GM23338 (cell line): ENCODE data around the gene EML1. TPM values are rescaled to one million over a fixed set of nuclear protein-coding genes. Genes with fewer than 3 reads are reported as not detected.
A peak's percentile ranks its signal among the peaks of the same experiment; 100 is the strongest.

Source experiments
- ATAC-seq: fragments of 200-7000 bp; cut with Tn5 transposase; 3 replicates; pipeline ENCODE4 v1.9.1; 2020
- DNase-seq: peaks from one replicate; pipeline ENCODE4 v3.0.0-alpha.2; 2015; ENCODE audit warnings: low spot score
- H2AFZ ChIP-seq: fragments of 200-600 bp; sonication (generic); 2 replicates; pipeline ENCODE4 v1.8.0; 2016; ENCODE audit warnings: antibody characterized with exemption, mild to moderate bottlenecking, moderate library complexity
- H3F3A ChIP-seq: fragments of 200-600 bp; sonication (generic); replicated peaks from 2 replicates; pipeline ENCODE4 v1.8.0; 2017; ENCODE audit warnings: antibody characterized with exemption, mixed run types, low read depth
- H3K27ac ChIP-seq: fragments of 200-600 bp; sonication (generic); 2 replicates; pipeline ENCODE4 v1.6.1; 2016; ENCODE audit warnings: low read depth
- H3K27me3 ChIP-seq: fragments of 200-600 bp; sonication (generic); 2 replicates; pipeline ENCODE4 v1.8.0; 2016; ENCODE audit warnings: mild to moderate bottlenecking, mixed run types, moderate library complexity; ENCODE audit not compliant: insufficient read depth
- H3K36me3 ChIP-seq: fragments of 200-600 bp; sonication (generic); 2 replicates; pipeline ENCODE4 v1.8.0; 2016; ENCODE audit warnings: mild to moderate bottlenecking; ENCODE audit not compliant: insufficient read depth
- H3K4me1 ChIP-seq: fragments of 200-600 bp; sonication (generic); 2 replicates; pipeline ENCODE4 v1.8.0; 2016; ENCODE audit warnings: mild to moderate bottlenecking, moderate library complexity; ENCODE audit not compliant: insufficient read depth
- H3K4me2 ChIP-seq: fragments of 200-600 bp; sonication (generic); 2 replicates; pipeline ENCODE4 v1.7.1; 2017; ENCODE audit warnings: mixed run types
- H3K4me3 ChIP-seq: fragments of 200-600 bp; sonication (generic); 2 replicates; pipeline ENCODE4 v1.6.1; 2016; ENCODE audit warnings: mixed run types
- H3K79me2 ChIP-seq: fragments of 200-600 bp; sonication (generic); replicated peaks from 2 replicates; pipeline ENCODE4 v1.8.0; 2017; ENCODE audit warnings: mild to moderate bottlenecking; ENCODE audit not compliant: insufficient read depth
- H3K9me2 ChIP-seq: fragments of 200-600 bp; sonication (generic); 2 replicates; pipeline ENCODE4 v1.8.0; 2017; ENCODE audit not compliant: insufficient read depth
- H4K20me1 ChIP-seq: fragments of 200-600 bp; sonication (generic); replicated peaks from 2 replicates; pipeline ENCODE4 v1.8.0; 2017; ENCODE audit warnings: mild to moderate bottlenecking; ENCODE audit not compliant: insufficient read depth
- H3K27ac Mint-ChIP-seq: 2 replicates; pipeline ENCODE4 v1.8.0; 2020; ENCODE audit warnings: inconsistent platforms, mild to moderate bottlenecking, moderate library complexity, mixed read lengths
- H3K27me3 Mint-ChIP-seq: 3 replicates; pipeline ENCODE4 v1.8.0; 2022; ENCODE audit warnings: low read depth, mild to moderate bottlenecking, moderate library complexity, mixed read lengths, inconsistent platforms; ENCODE audit not compliant: insufficient read depth, poor library complexity
- H3K36me3 Mint-ChIP-seq: 3 replicates; pipeline ENCODE4 v1.8.0; 2021; ENCODE audit warnings: low read depth, mild to moderate bottlenecking, inconsistent platforms, moderate library complexity, mixed read lengths
- H3K4me1 Mint-ChIP-seq: 3 replicates; pipeline ENCODE4 v1.8.0; 2020; ENCODE audit warnings: mild to moderate bottlenecking, inconsistent platforms, mixed read lengths
- H3K4me3 Mint-ChIP-seq: 3 replicates; pipeline ENCODE4 v1.8.0; 2021; ENCODE audit warnings: moderate library complexity, mild to moderate bottlenecking, inconsistent platforms, mixed read lengths
- H3K9me3 Mint-ChIP-seq: 3 replicates; pipeline ENCODE4 v1.8.0; 2020; ENCODE audit warnings: moderate library complexity, mild to moderate bottlenecking, inconsistent platforms, mixed read lengths
- CREB1 ChIP-seq: fragments of 250-450 bp; sonication (Bioruptor Pico); IDR thresholded peaks from 2 replicates; pipeline ENCODE4 v1.5.0; 2020; ENCODE audit warnings: low read depth, mild to moderate bottlenecking, moderate library complexity
- CTCF ChIP-seq, 2 experiments: fragments of 200-600 bp in 1 of 2; sonication (generic) in 1 of 2; conservative IDR thresholded peaks; 2 replicates each; pipeline versions ENCODE4 v1.5.1 to v1.6.1; 2016 to 2017; ENCODE audit warnings: antibody characterized with exemption in 2 of 2, low read depth in 2 of 2, mild to moderate bottlenecking in 2 of 2, moderate library complexity in 1 of 2
- ETS1 ChIP-seq: IDR thresholded peaks from 2 replicates; pipeline ENCODE4 v1.6.1; 2016; ENCODE audit warnings: antibody characterized with exemption
- EZH2 ChIP-seq: fragments of 200-600 bp; sonication (generic); IDR thresholded peaks from one replicate; pipeline ENCODE4 v1.8.0; 2017; ENCODE audit warnings: antibody characterized with exemption, mild to moderate bottlenecking, low read depth; ENCODE audit not compliant: unreplicated experiment
- EZH2phosphoT487 ChIP-seq: fragments of 200-600 bp; sonication (generic); IDR thresholded peaks from one replicate; pipeline ENCODE4 v1.8.1; 2018; ENCODE audit warnings: antibody characterized with exemption; ENCODE audit not compliant: unreplicated experiment
- JUNB ChIP-seq: IDR thresholded peaks from one replicate; pipeline ENCODE4 v1.6.1; 2016; ENCODE audit warnings: antibody characterized with exemption; ENCODE audit not compliant: unreplicated experiment
- REST ChIP-seq: IDR thresholded peaks from one replicate; pipeline ENCODE4 v1.6.1; 2018; ENCODE audit warnings: antibody characterized with exemption; ENCODE audit not compliant: unreplicated experiment
- STAT1 ChIP-seq: IDR thresholded peaks from one replicate; pipeline ENCODE4 v1.6.1; 2016; ENCODE audit warnings: antibody characterized with exemption; ENCODE audit not compliant: unreplicated experiment
- ZNF331 ChIP-seq: fragments of 250-450 bp; sonication (Bioruptor Pico); IDR thresholded peaks from 2 replicates; pipeline ENCODE4 v1.5.0; 2020; ENCODE audit warnings: low read depth, mild to moderate bottlenecking, moderate library complexity
- ZNF462 ChIP-seq: fragments of 250-450 bp; sonication (Bioruptor Pico); IDR thresholded peaks from 2 replicates; pipeline ENCODE4 v1.5.0; 2020; ENCODE audit warnings: mild to moderate bottlenecking, moderate library complexity
- polyA plus RNA-seq: library from polyadenylated mRNA; unstranded; fragments of >200 nt; fragmentation: Nextera tagmentation; extraction: Ambion mirVana; gene quantifications from 2 replicates; pipeline ENCODE4 v1.2.1, GENCODE V29; 2016
- total RNA-seq: library from RNA; depleted of rRNA; stranded (reverse); fragments of >200 nt; shearing (Covaris generic); gene quantifications from 2 replicates; pipeline ENCODE4 v1.2.3, GENCODE V29; 2014

EML1 gene
- total and polyA plus RNA-seq, 2 experiments from 2014 or later: 7.0 to 18.1 TPM

- TF ChIP-seq ZNF331 (CRISPR knock-in tag): no peak
- no peak for TF ChIP-seq CREB1 (CRISPR knock-in tag)
- no peak for TF ChIP-seq JUNB
- no peak for TF ChIP-seq EZH2phosphoT487
- no peak for TF ChIP-seq REST
- no peak for TF ChIP-seq ETS1
- no peak for TF ChIP-seq STAT1
Measured at GRCh38 chr14:99966912-99967311, 173.7 kb downstream of the EML1 start (continued).

- no peak overlapping the region for H3K27ac Mint-ChIP-seq
- Histone ChIP-seq H3K4me1 (peaks cover 13% of the 10 kb centered on the region; the same call in 1 of the 2 replicates), H3K4me2 (no peak overlapping the region), H3K27ac (no peak overlapping the region), H3K27me3 (peaks cover 40% of the 10 kb centered on the region), H3K79me2 (peaks cover 10% of the 10 kb centered on the region), H3K4me3 (no peak overlapping the region), H3F3A (0 out of 2 replicates have a peak, but pooled peaks cover 3% of the 10 kb centered on the region), H4K20me1 (peaks cover 1% of the 10 kb centered on the region; the same call in 1 of the 2 replicates), H2AFZ (0 out of 2 replicates have a peak overlapping the region, but pooled peaks have one; percentile 38), H3K36me3 (no peaks in the 10 kb centered on the region; the same call in 1 of the 2 replicates), H3K9me2 (peaks cover 4% of the 10 kb centered on the region; the same call in 1 of the 2 replicates)
- no peak for ATAC-seq
- peaks cover 42% of the 10 kb centered on the region for H3K27me3 Mint-ChIP-seq
- H3K4me3 Mint-ChIP-seq: no peak overlapping the region
- DNase-seq: no peak
- peaks cover 15% of the 10 kb centered on the region for H3K9me3 Mint-ChIP-seq
- H3K36me3 Mint-ChIP-seq: peaks cover 8% of the 10 kb centered on the region; the same call in 1 of the 3 replicates
- peaks cover 34% of the 10 kb centered on the region for H3K4me1 Mint-ChIP-seq
- no peak for TF ChIP-seq JUNB
- TF ChIP-seq ZNF462 (CRISPR knock-in tag): no peak
- no peak for TF ChIP-seq EZH2
- no peak for TF ChIP-seq CTCF (conservative IDR thresholded peaks at IDR 0.05; ENCODE audit: low read depth in 2 of 2)
Measured at GRCh38 chr14:99968191-99968920, 175.1 kb downstream of the EML1 start.
